Measurements from ENCODE around the gene FUCA2.

The FUCA2 gene

GRCh38 chr6:143506199-143506598, 5.3 kb downstream of the FUCA2 start:
- ChIA-PET CTCF (interaction anchor here (0.6 to 0.8 kb wide), 3 partner anchors 79 to 1061 kb away, joined by 3 read pairs; no protein-coding TSS in a partner anchor), POLR2A (ENCODE audit: low non-redundant PET) (no interaction called here)
- no peak overlapping the region for H3K27ac ChIP-seq
- no peak for DNase-seq (ENCODE audit: low spot score)
- no peak for TF ChIP-seq CTCF (conservative IDR thresholded peaks at IDR 0.05; ENCODE audit: low read depth)

GRCh38 chr6:143505537-143505936, 6.0 kb downstream of the FUCA2 start:
- no peak for TF ChIP-seq CTCF (conservative IDR thresholded peaks at IDR 0.05; ENCODE audit: low read depth)
- H3K27ac ChIP-seq = no peak overlapping the region
- POLR2A ChIA-PET (ENCODE audit: low non-redundant PET) = no interaction called here
- no peak for DNase-seq (ENCODE audit: low spot score)
- CTCF ChIA-PET = interaction anchor here (0.6 kb wide), 1 partner anchor 596 kb away, joined by 3 read pairs; no protein-coding TSS in a partner anchor

GRCh38 chr6:143505111-143505510, 6.4 kb downstream of the FUCA2 start:
- H3K27ac ChIP-seq = no peak overlapping the region
- CTCF ChIA-PET = no interaction called here
- DNase-seq (ENCODE audit: low spot score) = no peak
- POLR2A ChIA-PET (ENCODE audit: low non-redundant PET) = no interaction called here
- no peak for TF ChIP-seq CTCF (conservative IDR thresholded peaks at IDR 0.05; ENCODE audit: low read depth)

- DNase-seq (ENCODE audit: low spot score) = no peak
- ChIA-PET CTCF (no interaction called here), POLR2A (ENCODE audit: low non-redundant PET) (no interaction called here)
- no peak for TF ChIP-seq CTCF (conservative IDR thresholded peaks at IDR 0.05; ENCODE audit: low read depth)
- no peak overlapping the region for H3K27ac ChIP-seq
Observed at GRCh38 chr6:143504369-143504768, 7.2 kb downstream of the FUCA2 start.

GRCh38 chr6:143501851-143502250, 9.7 kb downstream of the FUCA2 start:
- no peak for DNase-seq (ENCODE audit: low spot score)
- no peak overlapping the region for H3K27ac ChIP-seq
- ChIA-PET CTCF (interaction anchor here (0.6 to 0.9 kb wide), 4 partner anchors 15 to 1019 kb away, joined by 3 to 5 read pairs (median 4); no protein-coding TSS in a partner anchor), POLR2A (ENCODE audit: low non-redundant PET) (no interaction called here)
- TF ChIP-seq CTCF (conservative IDR thresholded peaks at IDR 0.05; ENCODE audit: low read depth) = no peak

GRCh38 chr6:143498428-143498827, 13.1 kb downstream of the FUCA2 start:
- no peak for TF ChIP-seq CTCF (conservative IDR thresholded peaks at IDR 0.05; ENCODE audit: low read depth)

GRCh38 chr6:143496974-143497373, 14.5 kb downstream of the FUCA2 start:
- no peak for DNase-seq (ENCODE audit: low spot score)
- no peak for TF ChIP-seq CTCF (conservative IDR thresholded peaks at IDR 0.05; ENCODE audit: low read depth)
- POLR2A ChIA-PET (ENCODE audit: low non-redundant PET) = no interaction called here
- no peak overlapping the region for H3K27ac ChIP-seq
- CTCF ChIA-PET = no interaction called here

More at GRCh38 chr6:143498428-143498827, 13.1 kb downstream of the FUCA2 start:
- no peak for DNase-seq (ENCODE audit: low spot score)
- no peak overlapping the region for H3K27ac ChIP-seq
- POLR2A ChIA-PET (ENCODE audit: low non-redundant PET) = no interaction called here
- CTCF ChIA-PET = no interaction called here
